ENCODE data around the gene LIMK1. TPM values are rescaled to one million over a fixed set of nuclear protein-coding genes. Genes with fewer than 3 reads are reported as not detected.

The LIMK1 gene
- total and polyA plus RNA-seq, 11 donors, result 6.3 to 23.2 (median 10.8) TPM

DNA sequence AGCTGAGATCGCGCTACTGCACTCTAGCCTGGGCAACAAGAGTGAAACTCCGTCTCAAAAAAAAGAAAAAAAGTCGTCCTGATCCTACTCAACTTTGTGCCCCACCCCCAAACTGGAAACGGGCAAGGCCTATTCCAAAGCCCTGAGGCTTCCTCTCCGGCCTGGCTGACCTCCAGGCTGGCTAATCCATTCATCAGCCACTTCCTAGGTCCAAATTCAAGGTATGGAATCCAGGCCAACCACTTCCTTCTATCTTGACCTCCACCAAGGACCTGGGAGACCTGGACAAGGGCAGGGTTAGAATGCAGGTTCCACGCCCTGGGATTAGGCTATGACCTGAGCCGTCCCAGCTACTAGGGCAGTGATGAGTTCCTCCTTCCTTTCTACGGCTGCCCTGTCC is 70.1 kb downstream of the LIMK1 start:
- Histone ChIP-seq H3K27me3 (no peaks in the 10 kb centered on the region), H3K27ac (no peak overlapping the region), H3K4me3 (no peak overlapping the region), H3K4me1 (no peaks in the 10 kb centered on the region), H3K36me3 (no peaks in the 10 kb centered on the region), H3K9me3 (no peaks in the 10 kb centered on the region)
- no peak for ATAC-seq
- intact Hi-C loops (cut with DNase I), result no loop called here
- no peak for TF ChIP-seq POLR2A (IDR thresholded peaks at IDR 0.05)
- TF ChIP-seq, protein P1, sequence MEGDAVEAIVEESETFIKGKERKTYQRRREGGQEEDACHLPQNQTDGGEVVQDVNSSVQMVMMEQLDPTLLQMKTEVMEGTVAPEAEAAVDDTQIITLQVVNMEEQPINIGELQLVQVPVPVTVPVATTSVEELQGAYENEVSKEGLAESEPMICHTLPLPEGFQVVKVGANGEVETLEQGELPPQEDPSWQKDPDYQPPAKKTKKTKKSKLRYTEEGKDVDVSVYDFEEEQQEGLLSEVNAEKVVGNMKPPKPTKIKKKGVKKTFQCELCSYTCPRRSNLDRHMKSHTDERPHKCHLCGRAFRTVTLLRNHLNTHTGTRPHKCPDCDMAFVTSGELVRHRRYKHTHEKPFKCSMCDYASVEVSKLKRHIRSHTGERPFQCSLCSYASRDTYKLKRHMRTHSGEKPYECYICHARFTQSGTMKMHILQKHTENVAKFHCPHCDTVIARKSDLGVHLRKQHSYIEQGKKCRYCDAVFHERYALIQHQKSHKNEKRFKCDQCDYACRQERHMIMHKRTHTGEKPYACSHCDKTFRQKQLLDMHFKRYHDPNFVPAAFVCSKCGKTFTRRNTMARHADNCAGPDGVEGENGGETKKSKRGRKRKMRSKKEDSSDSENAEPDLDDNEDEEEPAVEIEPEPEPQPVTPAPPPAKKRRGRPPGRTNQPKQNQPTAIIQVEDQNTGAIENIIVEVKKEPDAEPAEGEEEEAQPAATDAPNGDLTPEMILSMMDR (IDR thresholded peaks at IDR 0.05), result no peak
- 58 to 79% (median 71%) methylated on average over 9 of the region's 9 CpGs for WGBS, 4 donors
- no peak for DNase-seq

DNA sequence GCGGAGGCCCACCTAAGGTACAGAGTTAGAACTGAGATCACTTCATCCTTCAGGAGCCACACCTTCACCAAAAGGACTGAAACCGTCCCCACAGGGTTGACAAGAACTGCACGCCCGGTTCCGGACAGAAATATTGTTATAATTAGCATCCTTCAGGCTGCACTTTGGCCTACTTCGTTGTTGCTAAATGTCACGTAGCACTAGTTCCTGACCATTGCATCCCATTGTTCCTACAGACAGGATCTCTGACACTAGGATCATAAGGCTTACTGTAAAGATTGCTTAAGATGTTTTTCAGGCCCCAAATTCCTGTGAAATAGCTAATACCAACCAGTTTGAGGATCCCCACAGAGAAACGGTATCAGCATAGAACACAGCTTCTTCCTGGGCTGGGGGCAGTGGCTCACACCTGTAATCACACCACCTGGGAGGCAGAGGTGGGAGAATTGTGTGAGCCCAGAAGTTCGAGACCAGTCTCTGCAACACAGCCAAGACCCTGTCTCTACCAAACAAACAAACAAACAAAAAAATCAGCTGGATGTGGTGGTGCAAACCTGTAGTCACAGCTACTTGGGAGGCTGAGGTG is 72.3 kb downstream of the LIMK1 start:
- Histone ChIP-seq H3K27me3 (no peaks in the 10 kb centered on the region), H3K9me3 (no peaks in the 10 kb centered on the region), H3K36me3 (no peaks in the 10 kb centered on the region), H3K27ac (no peak overlapping the region), H3K4me1 (no peaks in the 10 kb centered on the region), H3K4me3 (no peak overlapping the region)
- intact Hi-C loops (cut with DNase I), result no loop called here
- ATAC-seq (peak in 2 of 4 donors; percentile 33 to 62), DNase-seq (no peak)
- TF ChIP-seq, protein P1 (IDR thresholded peaks at IDR 0.05), result no peak
- TF ChIP-seq POLR2A (IDR thresholded peaks at IDR 0.05), result no peak
- WGBS, 4 donors, result 75 to 85% (median 82%) methylated on average over 9 of the region's 9 CpGs

DNA sequence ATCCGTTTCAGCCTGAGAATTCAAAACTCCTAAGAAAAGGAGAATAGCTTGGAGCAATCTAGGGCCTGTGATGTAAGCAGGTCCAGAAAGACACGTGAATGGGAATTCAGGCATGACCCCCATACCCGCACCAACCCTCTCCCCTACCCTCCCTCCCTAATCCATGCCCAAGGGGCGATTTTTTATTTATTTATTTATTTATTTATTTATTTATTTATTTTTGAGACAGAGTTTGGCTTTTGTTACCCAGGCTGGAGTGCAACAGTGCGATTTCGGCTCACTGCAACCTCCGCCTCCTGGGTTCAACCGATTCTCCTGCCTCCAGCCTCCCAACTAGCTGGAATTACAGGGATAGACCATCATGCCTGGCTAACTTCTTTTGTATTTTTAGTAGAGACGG is 74.0 kb downstream of the LIMK1 start:
- no peaks in the 10 kb centered on the region for H3K36me3 ChIP-seq
- WGBS, 4 donors, result 92 to 96% (median 94%) methylated on average over 9 of the region's 9 CpGs
- intact Hi-C loops (cut with DNase I), result no loop called here
- H3K9me3 ChIP-seq, result no peaks in the 10 kb centered on the region
- TF ChIP-seq POLR2A (IDR thresholded peaks at IDR 0.05), result no peak
- TF ChIP-seq, protein P1 (IDR thresholded peaks at IDR 0.05), result no peak
- H3K27ac ChIP-seq, result no peak overlapping the region
- no peaks in the 10 kb centered on the region for H3K4me1 ChIP-seq
- H3K4me3 ChIP-seq, result no peak overlapping the region
- ATAC-seq (no peak), DNase-seq (no peak)
- no peaks in the 10 kb centered on the region for H3K27me3 ChIP-seq

DNA sequence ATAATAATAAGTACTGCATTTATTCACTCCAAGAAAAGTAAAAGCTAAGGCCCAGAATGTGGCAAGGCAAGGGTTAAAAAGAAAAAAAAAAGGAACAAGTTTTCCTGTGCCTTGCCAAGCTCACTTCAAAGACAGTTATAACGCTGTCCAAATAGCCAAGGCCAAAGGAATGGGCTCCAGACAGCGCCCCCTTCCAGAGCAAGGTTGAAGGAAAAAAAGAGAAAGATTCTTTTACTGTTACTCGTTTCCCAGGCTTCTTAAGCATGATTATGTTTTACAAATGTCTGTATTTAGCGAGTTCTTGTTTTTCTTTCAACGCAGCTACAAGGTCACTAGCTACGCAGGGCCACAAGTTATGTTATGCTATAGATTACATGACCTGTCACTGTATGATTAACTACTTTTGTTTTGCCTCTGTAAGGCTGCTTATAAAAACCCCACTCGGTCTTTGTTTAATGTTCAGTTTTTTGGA is 81.4 kb downstream of the LIMK1 start:
- intact Hi-C loops (cut with DNase I), result no loop called here
- DNase-seq, result no peak
- WGBS, 4 donors, result 36 to 53% (median 47%) methylated on average over 7 of the region's 7 CpGs

More for the DNA sequence above, 81.4 kb downstream of the LIMK1 start:
- Histone ChIP-seq H3K4me3 (no peak overlapping the region), H3K36me3 (no peaks in the 10 kb centered on the region), H3K9me3 (no peaks in the 10 kb centered on the region), H3K27me3 (no peaks in the 10 kb centered on the region), H3K27ac (no peak overlapping the region), H3K4me1 (peaks cover 0 to 5% (median 0%) of the 10 kb centered on the region in 12 donors)
- no peak for TF ChIP-seq POLR2A (IDR thresholded peaks at IDR 0.05)
- TF ChIP-seq, protein P1 (IDR thresholded peaks at IDR 0.05), result peak in 8 of 12 donors; percentile 9 to 32 (median 22)
- ATAC-seq, result no peak
